Endodermal cell (in vitro differentiated cells): ENCODE measurements around the gene MS4A3. TPM values are rescaled to one million over a fixed set of nuclear protein-coding genes. Genes with fewer than 3 reads are reported as not detected.
"Not testable (repeated sequence)": the region's sequence is repeated elsewhere in the genome, so short reads cannot be mapped to it uniquely, and the experiment has no call there.

Experiments
- DNase-seq: peaks from one replicate; pipeline ENCODE4 v3.0.0-alpha.2; 2017
- H3K27ac ChIP-seq: 2 replicates; pipeline ENCODE4 v1.5.1; 2013; ENCODE audit warnings: mild to moderate bottlenecking, low read depth, low read length, moderate library complexity
- H3K27me3 ChIP-seq: 2 replicates; pipeline ENCODE4 v1.6.1; 2013; ENCODE audit warnings: mild to moderate bottlenecking, low read length, moderate library complexity; ENCODE audit not compliant: insufficient read depth, control insufficient read depth, poor library complexity, severe bottlenecking
- H3K36me3 ChIP-seq: 2 replicates; pipeline ENCODE4 v1.7.0; 2013; ENCODE audit warnings: mild to moderate bottlenecking, low read length, moderate library complexity; ENCODE audit not compliant: control insufficient read depth, insufficient read depth
- H3K4me1 ChIP-seq: one replicate; pipeline ENCODE4 v1.7.0; 2013; ENCODE audit warnings: low read length; ENCODE audit not compliant: control insufficient read depth, insufficient read depth
- H3K4me3 ChIP-seq: 2 replicates; pipeline ENCODE4 v1.5.1; 2013; ENCODE audit warnings: mild to moderate bottlenecking, low read length, moderate library complexity
- H3K9ac ChIP-seq: 2 replicates; pipeline ENCODE4 v1.6.1; 2013; ENCODE audit warnings: mild to moderate bottlenecking, low read length, moderate library complexity; ENCODE audit not compliant: poor library complexity, severe bottlenecking; ENCODE audit errors: extremely low read depth
- H3K9me3 ChIP-seq: 2 replicates; pipeline ENCODE4 v1.6.1; 2013; ENCODE audit warnings: mild to moderate bottlenecking, low read length, moderate library complexity; ENCODE audit not compliant: control insufficient read depth
- H3K27ac Mint-ChIP-seq: 2 replicates; pipeline ENCODE4 v1.8.0; 2020; ENCODE audit warnings: mixed read lengths
- H3K27me3 Mint-ChIP-seq: 2 replicates; pipeline ENCODE4 v1.8.0; 2021; ENCODE audit warnings: mild to moderate bottlenecking, mixed read lengths; ENCODE audit not compliant: insufficient read depth
- H3K36me3 Mint-ChIP-seq: 2 replicates; pipeline ENCODE4 v1.8.0; 2020; ENCODE audit warnings: low read depth, mixed read lengths
- H3K4me1 Mint-ChIP-seq: 2 replicates; pipeline ENCODE4 v1.8.0; 2020; ENCODE audit warnings: mixed read lengths
- H3K4me3 Mint-ChIP-seq: 2 replicates; pipeline ENCODE4 v1.8.0; 2020; ENCODE audit warnings: mild to moderate bottlenecking, moderate library complexity, mixed read lengths
- H3K9me3 Mint-ChIP-seq: 2 replicates; pipeline ENCODE4 v1.8.0; 2020; ENCODE audit warnings: mild to moderate bottlenecking, mixed read lengths
- WGBS, 2 experiments: methylation state at CpG; one replicate each; pipeline versions ENCODE4 v1.1.5 to v1.1.7; 2013; ENCODE audit warnings: missing lambda C conversion rate in 2 of 2, mixed read lengths in 1 of 2; ENCODE audit not compliant: insufficient coverage in 1 of 2, insufficient read length in 1 of 2; 5-methylcytosine and 5-hydroxymethylcytosine counted together
- total RNA-seq, 2 donors: library from RNA; stranded (reverse); fragmentation: NEBNext Ultra II Directional in 1 of 2; extraction: Animal tissue kit (Norgen Biotek cat#: 25700) in 1 of 2; gene quantifications; 2 replicates in 1 of 2; 3 replicates in 1 of 2; pipeline ENCODE4 v1.2.1, GENCODE V29; 2021
- TF ChIP-seq, protein P1 (sequence below): fragments of 200-600 bp; sonication (generic); conservative IDR thresholded peaks from 2 replicates; pipeline ENCODE4 v1.5.0; 2021; ENCODE audit warnings: antibody characterized with exemption, mild to moderate bottlenecking

MS4A3 gene
- total RNA-seq, 2 donors from 2014 or later: not detected

DNA sequence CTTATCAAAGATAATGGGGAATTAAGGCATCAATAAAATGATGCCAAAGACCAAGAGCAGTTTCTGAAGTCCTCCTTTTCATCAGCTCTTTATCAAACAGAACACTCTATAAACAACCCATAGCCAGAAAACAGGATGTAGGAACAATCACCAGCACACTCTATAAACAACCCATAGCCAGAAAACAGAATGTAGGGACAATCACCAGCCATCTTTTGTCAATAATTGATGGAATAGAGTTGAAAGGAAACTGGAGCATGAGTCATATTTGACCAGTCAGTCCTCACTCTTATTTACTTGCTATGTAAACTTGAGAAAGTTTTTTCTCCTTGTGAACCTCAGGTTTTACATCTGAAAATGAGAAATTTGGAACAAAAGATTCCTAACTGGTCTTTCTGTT, 42.0 kb downstream of the MS4A3 start:
- Mint-ChIP-seq H3K4me1 (peaks cover 5% of the 10 kb centered on the region), H3K27ac (no peak overlapping the region), H3K36me3 (no peaks in the 10 kb centered on the region), H3K27me3 (no peaks in the 10 kb centered on the region), H3K9me3 (no peaks in the 10 kb centered on the region), H3K4me3 (no peak overlapping the region)
- TF ChIP-seq, protein P1, sequence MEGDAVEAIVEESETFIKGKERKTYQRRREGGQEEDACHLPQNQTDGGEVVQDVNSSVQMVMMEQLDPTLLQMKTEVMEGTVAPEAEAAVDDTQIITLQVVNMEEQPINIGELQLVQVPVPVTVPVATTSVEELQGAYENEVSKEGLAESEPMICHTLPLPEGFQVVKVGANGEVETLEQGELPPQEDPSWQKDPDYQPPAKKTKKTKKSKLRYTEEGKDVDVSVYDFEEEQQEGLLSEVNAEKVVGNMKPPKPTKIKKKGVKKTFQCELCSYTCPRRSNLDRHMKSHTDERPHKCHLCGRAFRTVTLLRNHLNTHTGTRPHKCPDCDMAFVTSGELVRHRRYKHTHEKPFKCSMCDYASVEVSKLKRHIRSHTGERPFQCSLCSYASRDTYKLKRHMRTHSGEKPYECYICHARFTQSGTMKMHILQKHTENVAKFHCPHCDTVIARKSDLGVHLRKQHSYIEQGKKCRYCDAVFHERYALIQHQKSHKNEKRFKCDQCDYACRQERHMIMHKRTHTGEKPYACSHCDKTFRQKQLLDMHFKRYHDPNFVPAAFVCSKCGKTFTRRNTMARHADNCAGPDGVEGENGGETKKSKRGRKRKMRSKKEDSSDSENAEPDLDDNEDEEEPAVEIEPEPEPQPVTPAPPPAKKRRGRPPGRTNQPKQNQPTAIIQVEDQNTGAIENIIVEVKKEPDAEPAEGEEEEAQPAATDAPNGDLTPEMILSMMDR: no peak
- Histone ChIP-seq H3K4me1 (no peaks in the 10 kb centered on the region), H3K36me3 (no peaks in the 10 kb centered on the region), H3K27ac (no peak overlapping the region), H3K9ac (no peak overlapping the region), H3K4me3 (no peak overlapping the region), H3K27me3 (no peaks in the 10 kb centered on the region), H3K9me3 (no peaks in the 10 kb centered on the region)
- no peak for DNase-seq

GRCh38 chr11:60100516-60100915, 44.1 kb downstream of the MS4A3 start:
- H3K4me3 ChIP-seq: no peak overlapping the region
- no peak overlapping the region for H3K9ac ChIP-seq
- H3K4me3 Mint-ChIP-seq: no peak overlapping the region
- H3K27ac Mint-ChIP-seq: no peak overlapping the region
- H3K36me3 ChIP-seq: no peaks in the 10 kb centered on the region
- no peak overlapping the region for H3K27ac ChIP-seq
- H3K36me3 Mint-ChIP-seq: no peaks in the 10 kb centered on the region
- no peaks in the 10 kb centered on the region for H3K4me1 ChIP-seq
- H3K9me3 Mint-ChIP-seq: no peaks in the 10 kb centered on the region
- no peaks in the 10 kb centered on the region for H3K27me3 Mint-ChIP-seq
- DNase-seq: no peak
- no peaks in the 10 kb centered on the region for H3K9me3 ChIP-seq
- 91% methylated on average over 1 of the region's 1 CpG; no CpG with 5 or more reads in 1 of the 2 experiments for WGBS, 2 experiments
- TF ChIP-seq, protein P1: no peak
- H3K27me3 ChIP-seq: no peaks in the 10 kb centered on the region
- peaks cover 5% of the 10 kb centered on the region for H3K4me1 Mint-ChIP-seq

GRCh38 chr11:60101368-60101767, 44.9 kb downstream of the MS4A3 start:
- 94 to 97% methylated on average over 9 to 11 of the region's 11 CpGs for WGBS, 2 experiments
- H3K27ac Mint-ChIP-seq, H3K27me3 ChIP-seq, H3K9ac ChIP-seq, H3K36me3 ChIP-seq, H3K27me3 Mint-ChIP-seq, H3K9me3 ChIP-seq, H3K36me3 Mint-ChIP-seq, H3K4me1 ChIP-seq, H3K4me1 Mint-ChIP-seq, H3K4me3 ChIP-seq, H3K27ac ChIP-seq, H3K9me3 Mint-ChIP-seq, DNase-seq, H3K4me3 Mint-ChIP-seq: not testable (repeated sequence)

DNA sequence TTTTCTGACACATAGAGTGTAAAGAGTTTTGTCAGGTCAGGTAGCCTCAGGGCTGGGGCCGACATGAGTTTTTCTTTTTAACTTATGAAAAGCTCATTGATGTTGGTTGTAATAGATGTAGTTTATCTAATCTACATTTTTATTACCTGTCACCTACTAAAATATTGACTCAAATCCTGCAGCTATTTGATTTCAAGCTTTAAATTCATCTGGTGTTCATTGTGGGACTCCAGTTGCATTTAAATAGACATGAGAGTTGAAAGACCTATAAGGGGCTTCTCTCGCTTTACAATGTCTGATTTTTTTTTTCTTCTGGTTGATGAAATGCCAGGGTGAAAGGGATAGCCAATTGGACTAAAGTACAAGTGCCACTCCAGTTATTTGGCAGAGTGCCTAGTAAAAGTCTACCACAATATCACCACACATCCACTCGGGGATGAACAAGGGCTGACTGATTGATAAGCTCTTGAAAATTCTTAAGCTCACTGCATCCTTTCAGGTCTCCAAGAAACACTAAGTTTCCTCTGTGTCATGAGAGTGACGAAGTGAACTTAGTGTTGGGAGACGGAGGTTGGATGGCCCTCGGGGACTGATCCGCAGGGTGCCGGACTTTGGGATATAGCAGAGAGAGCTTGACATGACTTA, 48.1 kb downstream of the MS4A3 start:
- not testable (repeated sequence) for H3K9ac ChIP-seq, H3K4me1 Mint-ChIP-seq, H3K4me1 ChIP-seq, DNase-seq, H3K36me3 ChIP-seq, H3K4me3 ChIP-seq, H3K9me3 ChIP-seq, H3K27me3 Mint-ChIP-seq, H3K9me3 Mint-ChIP-seq, H3K27ac Mint-ChIP-seq, H3K27ac ChIP-seq, H3K27me3 ChIP-seq, H3K4me3 Mint-ChIP-seq, H3K36me3 Mint-ChIP-seq
- 95 to 100% methylated on average over 2 to 7 of the region's 8 CpGs for WGBS, 2 experiments

DNA sequence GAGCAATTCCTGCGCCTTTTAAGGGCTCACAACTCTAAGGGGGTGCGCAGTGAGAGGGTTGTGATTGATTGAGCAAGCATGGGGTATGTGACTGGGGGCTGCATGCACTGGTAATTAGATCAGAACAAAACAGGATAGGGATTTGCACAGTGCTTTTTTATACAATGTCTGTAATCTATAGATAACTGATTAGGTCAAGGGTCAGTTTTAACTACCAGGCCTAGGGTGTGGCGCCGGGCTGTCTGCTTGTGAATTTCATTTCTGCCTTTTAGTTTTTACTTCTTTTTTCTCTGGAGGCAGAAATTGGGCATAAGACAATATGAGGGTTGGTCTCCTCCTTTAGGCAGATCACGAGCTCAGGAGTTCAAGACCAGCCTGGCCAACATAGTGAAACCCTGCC, 52.2 kb downstream of the MS4A3 start:
- Mint-ChIP-seq H3K4me1 (peaks cover 16% of the 10 kb centered on the region), H3K27me3 (peaks cover 13% of the 10 kb centered on the region)
- H3K4me3 Mint-ChIP-seq, H3K27ac Mint-ChIP-seq, H3K36me3 Mint-ChIP-seq, H3K4me1 ChIP-seq, H3K9me3 ChIP-seq, H3K36me3 ChIP-seq, H3K4me3 ChIP-seq, H3K9ac ChIP-seq, H3K9me3 Mint-ChIP-seq, H3K27ac ChIP-seq, DNase-seq: not testable (repeated sequence)
- 96% methylated on average over 5 of the region's 5 CpGs; no CpG with 5 or more reads in 1 of the 2 experiments for WGBS, 2 experiments
- H3K27me3 ChIP-seq: peaks cover 13% of the 10 kb centered on the region
